ENCODE results near the gene GALR3.

DNA sequence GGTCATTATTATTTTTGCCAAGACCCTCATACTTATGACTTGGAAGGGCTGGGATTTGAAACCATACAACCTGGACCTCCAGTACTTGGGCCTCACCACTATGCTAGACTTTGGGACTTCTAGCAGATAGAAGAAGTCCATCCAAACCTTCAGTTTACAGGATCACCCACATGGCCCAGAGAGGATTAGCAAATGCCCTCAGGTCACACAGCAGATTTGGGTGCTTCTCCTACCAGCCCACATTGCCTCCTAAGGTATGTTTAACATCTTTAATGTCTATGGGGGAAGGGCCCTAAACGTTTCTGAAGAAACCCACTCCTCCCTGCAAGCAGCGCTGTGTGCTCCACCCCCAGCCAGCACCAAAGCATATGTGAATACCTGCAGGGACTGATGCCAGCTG lies 32.9 kb upstream of the GALR3 start:
- TF ChIP-seq MZF1 (tag by site-specific recombination; IDR thresholded peaks at IDR 0.05; ENCODE audit: borderline replicate concordance) (no peak), ZEB2 (tag by site-specific recombination; IDR thresholded peaks at IDR 0.05) (no peak), GLIS1 (tag by site-specific recombination; IDR thresholded peaks at IDR 0.05) (no peak), ZNF16 (tag by site-specific recombination; IDR thresholded peaks at IDR 0.05; ENCODE audit: low read depth) (no peak), ZNF324 (tag by site-specific recombination; IDR thresholded peaks at IDR 0.05) (no peak), ZSCAN23 (tag by site-specific recombination; IDR thresholded peaks at IDR 0.05) (no peak), ZNF114 (tag by site-specific recombination; IDR thresholded peaks at IDR 0.05) (no peak), ZNF292 (tag by site-specific recombination; IDR thresholded peaks at IDR 0.05; ENCODE audit: borderline replicate concordance, low read depth) (no peak), ZNF792 (tag by site-specific recombination; IDR thresholded peaks at IDR 0.05) (no peak), BCL11A (tag by site-specific recombination; IDR thresholded peaks at IDR 0.05; ENCODE audit: low read depth) (no peak), ZNF24 (tag by site-specific recombination; IDR thresholded peaks at IDR 0.05) (no peak)
- TF ChIP-seq, protein P1, sequence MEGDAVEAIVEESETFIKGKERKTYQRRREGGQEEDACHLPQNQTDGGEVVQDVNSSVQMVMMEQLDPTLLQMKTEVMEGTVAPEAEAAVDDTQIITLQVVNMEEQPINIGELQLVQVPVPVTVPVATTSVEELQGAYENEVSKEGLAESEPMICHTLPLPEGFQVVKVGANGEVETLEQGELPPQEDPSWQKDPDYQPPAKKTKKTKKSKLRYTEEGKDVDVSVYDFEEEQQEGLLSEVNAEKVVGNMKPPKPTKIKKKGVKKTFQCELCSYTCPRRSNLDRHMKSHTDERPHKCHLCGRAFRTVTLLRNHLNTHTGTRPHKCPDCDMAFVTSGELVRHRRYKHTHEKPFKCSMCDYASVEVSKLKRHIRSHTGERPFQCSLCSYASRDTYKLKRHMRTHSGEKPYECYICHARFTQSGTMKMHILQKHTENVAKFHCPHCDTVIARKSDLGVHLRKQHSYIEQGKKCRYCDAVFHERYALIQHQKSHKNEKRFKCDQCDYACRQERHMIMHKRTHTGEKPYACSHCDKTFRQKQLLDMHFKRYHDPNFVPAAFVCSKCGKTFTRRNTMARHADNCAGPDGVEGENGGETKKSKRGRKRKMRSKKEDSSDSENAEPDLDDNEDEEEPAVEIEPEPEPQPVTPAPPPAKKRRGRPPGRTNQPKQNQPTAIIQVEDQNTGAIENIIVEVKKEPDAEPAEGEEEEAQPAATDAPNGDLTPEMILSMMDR (tag by site-specific recombination; IDR thresholded peaks at IDR 0.05): no peak
- TF ChIP-seq, protein P2, sequence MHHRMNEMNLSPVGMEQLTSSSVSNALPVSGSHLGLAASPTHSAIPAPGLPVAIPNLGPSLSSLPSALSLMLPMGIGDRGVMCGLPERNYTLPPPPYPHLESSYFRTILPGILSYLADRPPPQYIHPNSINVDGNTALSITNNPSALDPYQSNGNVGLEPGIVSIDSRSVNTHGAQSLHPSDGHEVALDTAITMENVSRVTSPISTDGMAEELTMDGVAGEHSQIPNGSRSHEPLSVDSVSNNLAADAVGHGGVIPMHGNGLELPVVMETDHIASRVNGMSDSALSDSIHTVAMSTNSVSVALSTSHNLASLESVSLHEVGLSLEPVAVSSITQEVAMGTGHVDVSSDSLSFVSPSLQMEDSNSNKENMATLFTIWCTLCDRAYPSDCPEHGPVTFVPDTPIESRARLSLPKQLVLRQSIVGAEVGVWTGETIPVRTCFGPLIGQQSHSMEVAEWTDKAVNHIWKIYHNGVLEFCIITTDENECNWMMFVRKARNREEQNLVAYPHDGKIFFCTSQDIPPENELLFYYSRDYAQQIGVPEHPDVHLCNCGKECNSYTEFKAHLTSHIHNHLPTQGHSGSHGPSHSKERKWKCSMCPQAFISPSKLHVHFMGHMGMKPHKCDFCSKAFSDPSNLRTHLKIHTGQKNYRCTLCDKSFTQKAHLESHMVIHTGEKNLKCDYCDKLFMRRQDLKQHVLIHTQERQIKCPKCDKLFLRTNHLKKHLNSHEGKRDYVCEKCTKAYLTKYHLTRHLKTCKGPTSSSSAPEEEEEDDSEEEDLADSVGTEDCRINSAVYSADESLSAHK (tag by site-specific recombination; IDR thresholded peaks at IDR 0.05): no peak
- TF ChIP-seq, protein P3, sequence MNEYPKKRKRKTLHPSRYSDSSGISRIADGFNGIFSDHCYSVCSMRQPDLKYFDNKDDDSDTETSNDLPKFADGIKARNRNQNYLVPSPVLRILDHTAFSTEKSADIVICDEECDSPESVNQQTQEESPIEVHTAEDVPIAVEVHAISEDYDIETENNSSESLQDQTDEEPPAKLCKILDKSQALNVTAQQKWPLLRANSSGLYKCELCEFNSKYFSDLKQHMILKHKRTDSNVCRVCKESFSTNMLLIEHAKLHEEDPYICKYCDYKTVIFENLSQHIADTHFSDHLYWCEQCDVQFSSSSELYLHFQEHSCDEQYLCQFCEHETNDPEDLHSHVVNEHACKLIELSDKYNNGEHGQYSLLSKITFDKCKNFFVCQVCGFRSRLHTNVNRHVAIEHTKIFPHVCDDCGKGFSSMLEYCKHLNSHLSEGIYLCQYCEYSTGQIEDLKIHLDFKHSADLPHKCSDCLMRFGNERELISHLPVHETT (tag by site-specific recombination; IDR thresholded peaks at IDR 0.05): no peak

Measured in HEK293 (cell line).